Loucy (cell line): ENCODE data around the gene EXOC2.

Experiments
- EZH2phosphoT487 ChIP-seq: fragments of 200-600 bp; IDR thresholded peaks from 2 replicates; pipeline ENCODE4 v1.6.1; 2018; ENCODE audit warnings: antibody characterized with exemption, mild to moderate bottlenecking, moderate library complexity, borderline replicate concordance
- TF ChIP-seq, protein P1 (sequence below): fragments of 200-600 bp; sonication (generic); conservative IDR thresholded peaks from 2 replicates; pipeline ENCODE4 v1.5.1; 2014; ENCODE audit warnings: mild to moderate bottlenecking, antibody characterized with exemption, low read length

- TF ChIP-seq, protein P1, sequence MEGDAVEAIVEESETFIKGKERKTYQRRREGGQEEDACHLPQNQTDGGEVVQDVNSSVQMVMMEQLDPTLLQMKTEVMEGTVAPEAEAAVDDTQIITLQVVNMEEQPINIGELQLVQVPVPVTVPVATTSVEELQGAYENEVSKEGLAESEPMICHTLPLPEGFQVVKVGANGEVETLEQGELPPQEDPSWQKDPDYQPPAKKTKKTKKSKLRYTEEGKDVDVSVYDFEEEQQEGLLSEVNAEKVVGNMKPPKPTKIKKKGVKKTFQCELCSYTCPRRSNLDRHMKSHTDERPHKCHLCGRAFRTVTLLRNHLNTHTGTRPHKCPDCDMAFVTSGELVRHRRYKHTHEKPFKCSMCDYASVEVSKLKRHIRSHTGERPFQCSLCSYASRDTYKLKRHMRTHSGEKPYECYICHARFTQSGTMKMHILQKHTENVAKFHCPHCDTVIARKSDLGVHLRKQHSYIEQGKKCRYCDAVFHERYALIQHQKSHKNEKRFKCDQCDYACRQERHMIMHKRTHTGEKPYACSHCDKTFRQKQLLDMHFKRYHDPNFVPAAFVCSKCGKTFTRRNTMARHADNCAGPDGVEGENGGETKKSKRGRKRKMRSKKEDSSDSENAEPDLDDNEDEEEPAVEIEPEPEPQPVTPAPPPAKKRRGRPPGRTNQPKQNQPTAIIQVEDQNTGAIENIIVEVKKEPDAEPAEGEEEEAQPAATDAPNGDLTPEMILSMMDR: no peak
- no peak for TF ChIP-seq EZH2phosphoT487
Measured at GRCh38 chr6:606829-607379, 86.0 kb downstream of the EXOC2 start.
